ACHN (cell line): ENCODE data around the gene LEKR1.
A peak's percentile ranks its signal among the peaks of the same experiment; 100 is the strongest.

Experiments used
- DNase-seq: peaks from one replicate; pipeline ENCODE4 v3.0.0-alpha.2; 2015
- in situ Hi-C: cut with HindIII; loops from 2 replicates; pipeline ENCODE4 v1.10.0; 2017; ENCODE audit warnings: low sequenced_read_pairs, low pct_ligation_motif_present, low pct_unique_long_range_greater_than_20kb

The LEKR1 gene

DNA sequence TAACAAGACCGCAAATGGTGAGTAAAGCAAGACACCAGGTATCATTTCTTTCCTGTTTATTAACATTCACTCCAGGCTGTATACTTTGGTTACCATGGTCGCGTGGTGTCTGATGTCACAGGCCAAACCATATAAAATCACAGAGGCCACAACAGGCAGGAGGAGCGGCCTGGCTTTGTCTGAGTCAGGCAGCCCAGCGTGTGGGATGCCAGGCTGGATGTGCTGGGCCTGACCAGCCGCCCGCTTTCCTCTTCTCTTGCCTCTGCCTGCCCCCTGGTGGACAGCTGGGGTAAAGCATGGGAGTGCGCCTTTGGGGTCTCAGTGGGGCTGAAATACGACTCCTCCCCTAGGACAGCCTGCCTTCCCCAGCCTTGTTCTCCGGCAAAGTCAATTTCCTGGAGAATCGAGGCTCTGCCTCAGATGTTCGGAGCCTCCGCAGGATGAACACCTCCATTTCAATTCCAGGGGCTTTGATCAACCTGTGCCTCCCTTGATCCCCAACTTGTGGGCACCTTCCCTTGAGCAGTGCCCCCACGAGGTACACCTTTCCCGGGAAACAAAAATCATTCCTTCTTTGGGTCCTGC, 255.6 kb downstream of the LEKR1 start:
- in situ Hi-C loops: no loop called here
- DNase-seq: peak; percentile 89

DNA sequence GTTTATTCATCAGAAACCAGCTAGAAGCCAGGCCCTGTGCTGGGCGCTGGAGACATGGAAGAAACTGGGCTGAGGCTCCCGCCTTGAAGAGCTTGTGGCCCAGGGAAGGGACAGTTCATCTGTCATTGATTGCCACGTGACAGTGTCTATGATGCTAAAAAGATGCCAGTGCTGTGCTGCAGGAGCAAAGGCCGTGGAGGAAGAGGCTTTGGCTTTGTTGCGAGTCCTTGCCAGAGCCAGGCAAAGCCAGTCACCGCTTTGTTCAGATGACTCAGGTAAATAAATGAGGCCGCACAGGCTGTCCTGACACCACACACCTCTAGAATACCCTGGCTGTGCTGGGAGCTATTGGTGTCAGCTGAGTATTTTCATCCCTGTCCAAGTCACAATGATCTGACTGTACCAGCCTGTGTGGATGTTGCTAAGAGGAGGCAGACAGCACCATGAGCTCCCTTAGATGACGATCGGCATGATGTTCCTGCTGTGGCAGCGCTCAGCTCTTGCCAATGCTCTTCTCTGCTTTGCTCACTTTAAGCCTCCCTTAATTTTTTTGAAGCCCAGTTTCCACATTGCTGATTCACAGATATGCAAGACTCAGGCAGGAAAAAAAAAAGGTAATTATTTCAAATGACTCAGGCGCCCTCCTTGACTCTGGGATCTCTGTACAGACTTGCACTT, 256.3 kb downstream of the LEKR1 start:
- DNase-seq: peak; percentile 79
- in situ Hi-C loops: no loop called here

DNA sequence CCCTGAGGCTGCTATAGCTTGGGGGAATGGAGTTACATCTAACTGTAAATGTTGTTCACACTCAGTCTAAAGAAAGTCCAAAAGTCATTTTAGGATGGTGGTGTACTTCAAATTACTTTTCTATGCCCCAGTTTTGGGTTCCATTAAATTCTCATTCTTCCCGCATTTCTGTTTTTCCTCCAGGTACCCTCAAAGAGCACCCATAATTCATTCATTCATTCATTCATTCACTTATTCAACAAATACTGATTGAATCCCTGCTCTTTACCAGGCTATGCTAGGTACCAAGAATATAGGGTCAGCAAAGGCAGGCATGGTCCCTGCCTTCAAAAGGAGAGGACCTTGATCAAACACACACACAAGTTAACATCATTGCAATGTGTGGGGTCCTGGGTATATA, 257.7 kb downstream of the LEKR1 start:
- DNase-seq: no peak
- in situ Hi-C loops: no loop called here

DNA sequence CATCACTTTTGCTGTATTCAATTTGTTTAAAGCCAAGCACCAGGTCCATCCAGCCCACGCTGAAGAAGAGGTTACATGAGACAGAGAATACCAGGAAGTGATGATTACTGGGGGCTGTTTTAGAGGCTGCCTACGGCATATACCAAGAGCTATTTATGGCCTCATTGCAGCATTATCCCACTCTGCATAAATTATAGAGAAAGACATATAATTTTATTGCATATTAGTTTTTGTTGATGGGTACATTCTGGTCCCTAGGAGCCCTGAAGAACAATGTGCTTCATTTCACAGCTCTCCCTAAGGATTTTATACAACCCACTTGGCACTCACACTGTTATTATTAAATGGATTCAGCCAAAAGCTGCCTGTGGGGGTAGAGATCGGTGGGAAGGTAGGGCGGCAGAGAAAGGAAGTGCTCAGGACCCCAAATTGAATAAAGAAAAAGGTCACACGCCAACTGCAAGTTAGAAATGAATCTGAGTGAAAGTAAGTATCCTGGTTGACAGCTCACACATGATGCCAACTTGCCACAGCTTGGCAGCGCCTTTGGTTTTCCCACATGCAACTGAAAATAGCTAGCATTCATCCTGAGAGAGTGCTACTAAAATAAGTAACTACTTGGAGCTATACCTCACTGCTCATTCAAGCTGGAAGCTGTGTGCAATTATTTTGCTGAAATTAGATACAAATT, 260.1 kb downstream of the LEKR1 start:
- in situ Hi-C loops: no loop called here
- DNase-seq: no peak

DNA sequence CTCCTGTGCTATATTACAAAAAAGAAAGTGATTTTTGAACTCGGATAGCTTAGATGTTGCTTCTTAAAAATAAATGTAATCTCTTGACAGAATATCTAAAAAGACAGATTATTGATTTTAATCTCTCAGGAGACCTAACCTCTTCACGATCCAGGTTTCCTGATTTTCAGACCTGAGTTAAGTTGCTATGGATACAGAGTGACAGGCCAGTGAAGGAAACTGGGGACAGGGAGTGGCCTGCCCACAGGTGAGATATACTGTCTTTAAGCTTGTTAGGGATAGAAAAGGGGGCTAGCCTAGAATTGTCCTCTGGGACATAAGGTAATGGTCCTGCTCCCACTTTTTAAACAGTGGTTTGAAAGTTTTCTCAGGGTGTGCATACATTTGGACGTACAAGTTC, 260.6 kb downstream of the LEKR1 start:
- in situ Hi-C loops: no loop called here
- DNase-seq: no peak

DNA sequence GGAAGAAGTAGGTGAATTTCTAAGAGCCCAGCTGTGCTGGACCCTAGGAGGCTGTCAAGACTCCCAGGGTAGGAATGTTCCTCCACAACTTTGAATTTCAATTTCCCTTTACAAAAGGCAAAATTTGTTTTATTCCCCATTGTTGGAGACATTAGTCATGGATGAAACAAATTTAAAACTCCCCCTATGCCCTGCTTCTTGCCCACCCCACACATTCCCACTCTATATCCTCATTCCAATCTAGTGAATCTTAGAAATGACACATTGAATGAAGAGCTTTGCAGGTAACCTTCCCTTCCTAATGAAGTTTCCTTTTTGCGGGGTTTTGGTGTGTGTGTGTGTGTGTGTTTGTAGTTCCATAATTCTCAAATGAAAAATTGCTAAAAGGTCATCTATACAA, 261.2 kb downstream of the LEKR1 start:
- peak; percentile 60 for DNase-seq
- in situ Hi-C loops: no loop called here

DNA sequence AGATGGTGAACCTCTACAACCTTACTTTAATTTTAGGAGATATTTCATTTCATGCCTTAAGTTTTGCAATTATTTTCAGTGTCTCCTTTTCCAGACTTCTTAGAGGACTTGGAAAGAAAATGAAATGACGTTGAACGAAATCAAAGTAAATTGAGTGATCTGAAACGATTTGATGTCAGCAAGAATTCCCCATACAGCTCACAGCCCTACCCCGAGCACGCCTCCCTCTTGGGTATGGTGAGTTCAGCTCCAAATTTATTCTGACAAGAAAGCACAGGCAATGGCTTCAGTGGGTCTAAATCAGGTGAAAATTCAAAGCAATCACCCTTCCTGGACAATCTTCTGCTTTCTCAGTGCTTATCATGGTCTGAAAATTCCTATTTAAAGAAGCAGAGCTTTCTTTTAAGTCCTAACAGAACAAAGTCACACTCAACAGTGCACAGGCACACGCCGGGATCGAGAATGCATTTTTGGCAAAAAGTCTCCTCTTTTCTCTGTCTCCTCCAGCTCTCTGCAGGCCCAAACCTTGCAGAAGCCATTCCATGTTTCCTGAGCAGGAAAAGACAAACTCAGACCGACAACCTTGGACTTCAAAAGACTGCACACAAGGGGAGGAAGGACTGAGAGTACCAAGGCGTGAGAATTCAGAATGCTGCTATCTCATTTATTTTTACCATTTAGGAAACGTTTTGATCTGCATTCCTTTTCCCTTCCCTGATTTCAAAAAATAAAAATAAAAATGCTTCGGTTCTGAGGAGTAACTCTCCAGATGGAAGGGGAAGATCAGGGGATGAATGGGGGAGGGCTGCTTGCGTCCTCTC, 261.8 kb downstream of the LEKR1 start:
- DNase-seq: peak; percentile 23
- in situ Hi-C loops: no loop called here

DNA sequence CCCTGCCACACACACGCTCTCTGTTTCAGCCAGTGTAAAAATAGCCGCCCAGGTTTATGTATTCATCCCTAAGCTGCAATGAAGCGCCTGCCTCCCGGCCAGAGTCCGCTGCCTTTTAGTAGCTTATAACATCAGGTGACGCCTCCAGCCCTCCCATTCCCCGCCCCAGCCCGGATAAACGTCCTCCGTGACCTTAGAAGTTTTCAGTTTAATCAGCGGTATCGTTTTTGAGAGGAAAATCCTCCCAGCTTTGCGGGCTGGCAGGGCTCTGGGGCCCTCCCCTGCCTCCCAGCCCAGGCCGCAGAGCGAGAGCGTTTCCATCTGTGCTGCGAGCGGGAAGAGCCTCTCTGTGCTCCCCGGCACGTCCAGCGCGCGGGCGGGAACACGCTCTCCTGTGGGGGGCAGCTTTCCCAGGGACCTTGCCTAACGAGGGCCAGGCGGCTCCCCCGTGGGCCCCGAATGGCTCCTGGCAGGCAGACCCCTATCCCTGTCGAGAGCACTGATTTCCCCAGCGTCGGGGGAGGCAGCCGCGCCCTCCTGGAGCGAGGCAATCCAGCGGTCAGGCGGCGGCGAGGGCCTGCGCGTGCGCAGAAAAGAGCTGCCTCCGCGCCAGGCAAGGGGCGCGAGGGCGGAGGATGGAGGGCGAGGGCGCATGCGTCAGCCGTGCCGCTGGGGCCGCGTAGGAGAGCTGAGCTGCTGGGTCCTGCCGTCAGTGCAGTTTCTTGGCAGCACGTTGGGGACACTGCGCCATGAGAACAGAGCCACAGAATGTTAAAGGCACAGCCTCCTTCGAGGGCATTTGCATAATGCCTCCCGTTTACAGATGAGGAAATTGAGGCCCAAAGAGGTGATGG, 262.7 kb downstream of the LEKR1 start:
- in situ Hi-C loops: no loop called here
- DNase-seq: peak; percentile 87

DNA sequence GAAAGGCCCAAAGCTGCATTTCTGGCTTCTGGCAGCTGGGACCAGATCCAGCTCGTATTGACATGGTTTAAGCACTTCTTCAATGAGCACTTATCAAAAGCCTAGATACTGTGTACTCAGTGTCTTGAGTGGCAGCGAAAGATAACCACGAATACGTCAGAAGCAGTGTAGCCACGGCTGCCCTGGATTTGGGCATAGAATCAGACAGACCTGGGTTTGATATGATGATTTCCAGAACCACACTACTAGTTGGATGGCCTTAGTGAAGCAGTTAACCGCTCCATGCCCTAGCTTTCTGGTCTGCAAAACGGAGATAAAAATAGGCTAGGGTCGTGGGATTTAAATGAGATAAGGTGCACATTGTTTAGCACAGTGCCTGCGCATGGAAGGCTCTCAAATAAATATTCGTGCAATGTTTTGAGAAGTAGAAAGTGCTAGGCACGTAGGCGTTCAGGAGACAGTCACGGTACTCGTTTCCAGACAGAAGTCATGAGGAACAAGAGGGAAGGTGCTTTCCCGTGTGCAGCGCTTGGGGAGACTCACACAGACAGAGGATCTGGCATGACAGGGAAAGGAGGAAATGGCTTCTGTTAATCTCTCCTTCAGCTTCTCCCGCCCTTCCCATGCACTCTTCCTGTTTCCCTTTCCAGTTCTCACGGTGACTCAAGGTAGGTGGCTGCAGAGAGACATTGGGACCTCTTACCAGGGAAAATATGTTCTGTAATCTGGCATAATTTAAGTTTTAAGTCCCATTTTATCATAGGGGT, 263.5 kb downstream of the LEKR1 start:
- no peak for DNase-seq
- in situ Hi-C loops: no loop called here

DNA sequence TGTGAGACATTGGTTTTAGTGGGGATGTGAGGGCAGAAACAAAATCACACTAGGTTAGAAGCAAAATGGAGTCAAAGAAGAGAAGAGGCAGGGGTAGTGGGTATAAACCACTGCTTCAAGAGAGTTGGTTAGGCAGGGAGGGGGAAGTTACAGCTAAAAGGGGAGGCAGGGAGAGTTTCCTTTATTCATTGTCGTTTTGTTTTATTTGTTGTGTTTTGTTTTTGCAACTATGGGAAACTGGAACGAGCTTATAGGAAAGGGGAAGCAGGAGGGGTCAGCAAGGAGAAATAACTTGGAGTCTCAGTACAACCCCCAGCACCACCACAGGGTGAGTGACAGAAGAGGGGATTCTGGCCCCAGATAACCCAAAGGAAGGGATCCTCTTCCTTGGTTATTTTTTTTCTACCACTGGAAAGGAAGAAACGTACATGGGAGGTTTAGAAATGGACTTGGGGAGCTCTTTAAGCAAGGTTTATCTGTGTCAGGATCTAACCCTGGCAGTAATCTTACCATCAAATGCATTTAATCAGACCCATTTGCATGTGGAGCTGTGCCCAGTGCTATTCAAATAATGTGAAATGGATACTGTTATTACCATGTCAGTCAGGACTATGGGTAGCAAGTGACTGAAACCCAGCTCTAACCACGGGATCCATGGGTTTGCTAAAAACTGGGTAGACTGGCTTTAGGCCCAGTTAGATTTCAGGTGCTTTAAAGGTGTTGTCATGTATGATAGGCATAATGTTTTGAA, 265.1 kb downstream of the LEKR1 start:
- in situ Hi-C loops: no loop called here
- DNase-seq: no peak

DNA sequence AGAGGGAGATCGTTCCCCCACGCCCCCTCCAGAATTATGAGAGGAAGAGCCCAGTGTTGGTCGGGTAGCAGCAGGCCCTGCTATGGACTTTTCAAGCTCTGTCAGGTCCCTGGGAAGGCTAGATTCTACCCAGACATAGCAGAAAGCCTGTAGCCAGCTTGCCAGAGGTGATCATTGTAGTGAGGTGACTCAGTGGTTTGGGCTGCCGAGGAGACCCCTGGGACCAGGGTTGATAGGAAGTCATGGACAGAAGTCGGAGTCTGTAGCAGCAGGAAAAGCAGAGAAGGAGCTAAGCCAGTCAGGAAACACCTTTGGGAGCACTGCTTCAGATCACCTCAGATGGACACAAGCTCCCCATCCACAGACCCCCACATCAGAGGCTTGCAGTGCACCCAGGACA, 266.1 kb downstream of the LEKR1 start:
- in situ Hi-C loops: no loop called here
- DNase-seq: no peak

DNA sequence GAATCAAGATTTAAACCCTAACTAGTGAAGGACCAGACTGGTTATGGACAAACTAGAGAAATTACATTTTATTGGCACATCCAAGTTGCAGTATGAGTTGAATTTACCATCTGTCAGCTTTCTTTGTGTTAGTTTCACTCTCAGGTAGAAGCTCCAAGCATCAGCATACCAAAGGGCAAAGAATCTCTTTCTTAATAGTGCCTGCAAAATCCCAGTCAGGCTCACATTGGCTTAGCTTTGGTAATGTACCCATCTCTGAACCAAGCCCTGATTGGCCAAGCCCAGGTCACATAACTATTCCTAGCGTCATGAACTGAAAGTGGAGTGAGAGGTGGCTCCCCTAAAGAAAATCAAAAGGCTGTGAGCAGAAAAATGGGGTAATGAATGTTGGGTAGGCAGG, 266.9 kb downstream of the LEKR1 start:
- no peak for DNase-seq
- in situ Hi-C loops: no loop called here

DNA sequence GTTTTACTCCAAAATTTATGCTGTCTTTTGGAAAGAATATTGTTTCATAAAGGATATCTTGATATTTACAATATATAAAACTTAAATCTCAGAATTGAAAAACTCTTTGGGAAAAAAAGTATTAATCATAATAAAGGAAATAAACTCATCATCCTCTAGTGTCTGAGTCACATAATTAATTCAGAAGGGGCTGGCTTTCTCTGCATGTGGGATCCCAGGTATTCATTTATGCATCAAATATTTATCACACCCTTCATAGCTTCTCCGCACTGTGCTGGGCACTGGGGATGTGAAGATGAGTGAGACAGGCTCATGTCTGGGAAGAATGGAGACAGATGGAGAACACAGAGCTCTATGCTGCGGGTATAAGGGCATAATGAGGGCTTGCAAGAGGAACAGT, 268.1 kb downstream of the LEKR1 start:
- in situ Hi-C loops: no loop called here
- DNase-seq: no peak

DNA sequence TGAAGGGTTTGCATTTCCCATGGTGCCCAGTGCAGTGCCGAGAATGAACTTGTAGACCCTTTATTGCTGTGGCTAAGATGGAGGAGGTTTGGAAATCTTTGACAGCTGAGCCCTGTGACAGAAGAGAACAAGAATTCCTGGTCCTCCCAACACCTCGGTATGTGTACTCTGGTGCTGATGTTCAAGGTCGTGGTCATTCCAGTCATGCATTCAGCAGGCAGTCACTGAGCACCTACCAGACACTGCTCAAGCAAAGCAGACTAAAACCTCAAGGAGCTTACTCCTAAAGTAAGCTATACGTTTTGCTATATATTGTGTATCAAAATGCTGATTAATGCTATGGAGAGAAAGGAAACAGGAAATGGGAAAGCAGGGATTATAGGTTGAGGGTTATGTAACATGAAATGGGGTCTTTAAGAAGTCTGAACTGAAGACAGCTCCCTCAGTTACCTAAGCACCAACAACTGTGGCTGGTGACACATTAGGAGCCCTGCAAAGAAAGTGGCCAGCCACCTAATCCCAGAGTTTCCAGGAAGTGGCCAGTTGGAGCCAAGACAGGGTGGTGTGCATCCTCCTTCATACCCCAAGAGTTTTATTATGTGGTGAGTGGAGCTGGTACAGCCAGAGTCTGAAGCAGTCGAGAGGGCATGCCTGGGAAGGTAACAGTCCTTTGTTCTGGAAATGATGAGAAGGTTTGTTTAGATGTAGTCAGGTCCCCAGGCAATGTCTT, 268.8 kb downstream of the LEKR1 start:
- peak; percentile 31 for DNase-seq
- in situ Hi-C loops: no loop called here
